Fibroblast of pulmonary artery (primary cell): Measurements from ENCODE around the gene CPNE7.

Source experiments
- DNase-seq: peaks from one replicate; pipeline ENCODE4 v3.0.0-alpha.2; 2010; ENCODE audit warnings: low read depth
- H3K4me3 ChIP-seq: replicated peaks from 2 replicates; pipeline ENCODE4 v1.5.1; 2011; ENCODE audit warnings: low read depth, mild to moderate bottlenecking, control low read depth, low read length, moderate library complexity
- TF ChIP-seq, protein P1 (sequence below): IDR thresholded peaks from 2 replicates; pipeline ENCODE4 v1.5.1; 2011; ENCODE audit warnings: mild to moderate bottlenecking, control low read depth, low read length, inconsistent platforms; ENCODE audit errors: missing control alignments

Gene CPNE7

GRCh38 chr16:89549007-89549700 is 26.4 kb upstream of the CPNE7 start:
- TF ChIP-seq, protein P1, sequence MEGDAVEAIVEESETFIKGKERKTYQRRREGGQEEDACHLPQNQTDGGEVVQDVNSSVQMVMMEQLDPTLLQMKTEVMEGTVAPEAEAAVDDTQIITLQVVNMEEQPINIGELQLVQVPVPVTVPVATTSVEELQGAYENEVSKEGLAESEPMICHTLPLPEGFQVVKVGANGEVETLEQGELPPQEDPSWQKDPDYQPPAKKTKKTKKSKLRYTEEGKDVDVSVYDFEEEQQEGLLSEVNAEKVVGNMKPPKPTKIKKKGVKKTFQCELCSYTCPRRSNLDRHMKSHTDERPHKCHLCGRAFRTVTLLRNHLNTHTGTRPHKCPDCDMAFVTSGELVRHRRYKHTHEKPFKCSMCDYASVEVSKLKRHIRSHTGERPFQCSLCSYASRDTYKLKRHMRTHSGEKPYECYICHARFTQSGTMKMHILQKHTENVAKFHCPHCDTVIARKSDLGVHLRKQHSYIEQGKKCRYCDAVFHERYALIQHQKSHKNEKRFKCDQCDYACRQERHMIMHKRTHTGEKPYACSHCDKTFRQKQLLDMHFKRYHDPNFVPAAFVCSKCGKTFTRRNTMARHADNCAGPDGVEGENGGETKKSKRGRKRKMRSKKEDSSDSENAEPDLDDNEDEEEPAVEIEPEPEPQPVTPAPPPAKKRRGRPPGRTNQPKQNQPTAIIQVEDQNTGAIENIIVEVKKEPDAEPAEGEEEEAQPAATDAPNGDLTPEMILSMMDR = no peak
- DNase-seq = no peak
- H3K4me3 ChIP-seq = no peak overlapping the region

- H3K4me3 ChIP-seq = no peak overlapping the region
- DNase-seq = no peak
- TF ChIP-seq, protein P1 = no peak
Observed at GRCh38 chr16:89550421-89551007, 25.0 kb upstream of the CPNE7 start.

- TF ChIP-seq, protein P1 = no peak
- no peak for DNase-seq
- no peak overlapping the region for H3K4me3 ChIP-seq
Observed at GRCh38 chr16:89552329-89552728, 23.2 kb upstream of the CPNE7 start.

- H3K4me3 ChIP-seq = no peak overlapping the region
- TF ChIP-seq, protein P1 = no peak
- DNase-seq = no peak
Observed at GRCh38 chr16:89552913-89553312, 22.6 kb upstream of the CPNE7 start.

GRCh38 chr16:89553733-89554132 is 21.8 kb upstream of the CPNE7 start:
- TF ChIP-seq, protein P1 = no peak
- DNase-seq = no peak
- H3K4me3 ChIP-seq = no peak overlapping the region

DNA sequence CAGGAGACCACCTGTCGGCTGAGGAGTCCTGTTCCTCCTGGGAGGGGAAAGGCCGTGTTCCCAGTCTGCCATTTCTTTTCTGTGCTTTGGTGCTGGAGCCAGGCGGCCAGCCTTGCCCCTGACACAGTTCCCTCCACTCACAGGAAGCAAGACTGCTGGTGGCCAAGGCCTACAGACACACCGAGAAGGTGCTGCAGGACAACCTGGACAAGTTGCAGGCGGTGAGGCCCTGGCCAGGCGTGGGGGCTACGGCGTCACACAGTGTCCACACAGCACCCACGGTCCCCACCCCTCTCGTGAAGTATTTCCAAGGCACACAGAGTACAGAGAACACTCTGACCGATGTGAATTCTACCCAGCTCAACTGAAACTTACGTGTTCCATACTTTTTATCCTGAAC is 21.2 kb upstream of the CPNE7 start:
- DNase-seq = no peak
- TF ChIP-seq, protein P1 = no peak
- H3K4me3 ChIP-seq = no peak overlapping the region

DNA sequence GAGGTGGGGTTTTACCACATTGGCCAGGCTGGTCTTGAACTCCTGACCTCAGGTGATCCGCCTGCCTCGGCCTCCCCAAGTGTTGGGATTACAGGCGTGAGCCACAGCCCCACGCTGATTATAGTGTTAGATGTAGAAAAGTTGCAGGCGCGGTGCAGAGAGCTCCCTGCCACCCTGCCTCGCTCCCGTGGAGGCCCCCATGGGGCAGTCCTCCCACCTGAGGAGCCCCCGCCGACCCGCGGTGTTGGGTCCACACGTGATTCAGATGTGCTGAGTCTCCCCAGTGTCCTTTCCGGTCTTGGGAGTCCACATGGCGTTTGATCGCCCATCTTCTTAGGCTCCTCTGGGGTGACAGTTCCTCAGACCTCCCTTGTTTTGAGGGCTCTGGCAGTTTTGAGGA is 20.3 kb upstream of the CPNE7 start:
- TF ChIP-seq, protein P1 = no peak
- DNase-seq = no peak
- H3K4me3 ChIP-seq = no peak overlapping the region
